H9 (cell line): Measurements from ENCODE around the gene VWDE. TPM values are rescaled to one million over a fixed set of nuclear protein-coding genes. Genes with fewer than 3 reads are reported as not detected.

Source experiments
- DNase-seq: peaks from one replicate; pipeline ENCODE4 v3.0.0-alpha.2; 2017
- H2AFZ ChIP-seq: one replicate; pipeline ENCODE4 v1.6.1; 2013; ENCODE audit warnings: mild to moderate bottlenecking, low read length, control low read depth, moderate library complexity
- H2AK5ac ChIP-seq: 2 replicates; pipeline ENCODE4 v1.6.1; 2013; ENCODE audit warnings: low read length, control low read depth, mixed read lengths; ENCODE audit not compliant: insufficient read length
- H2BK120ac ChIP-seq: one replicate; pipeline ENCODE4 v1.6.1; 2013; ENCODE audit warnings: low read depth, mild to moderate bottlenecking, low read length, control low read depth, inconsistent platforms; ENCODE audit not compliant: poor library complexity, severe bottlenecking
- H2BK12ac ChIP-seq: 2 replicates; pipeline ENCODE4 v1.6.1; 2013; ENCODE audit warnings: low read length, control low read depth, mixed read lengths, low read depth; ENCODE audit not compliant: insufficient read length
- H2BK15ac ChIP-seq: 2 replicates; pipeline ENCODE4 v1.6.1; 2013; ENCODE audit warnings: low read depth, low read length, control low read depth
- H2BK20ac ChIP-seq: one replicate; pipeline ENCODE4 v1.6.1; 2013; ENCODE audit warnings: low read depth, mild to moderate bottlenecking, low read length, control low read depth, inconsistent platforms; ENCODE audit not compliant: poor library complexity, severe bottlenecking
- H2BK5ac ChIP-seq: 2 replicates; pipeline ENCODE4 v1.6.1; 2013; ENCODE audit warnings: low read length, control low read depth, mixed read lengths; ENCODE audit not compliant: insufficient read length
- H3K14ac ChIP-seq: 2 replicates; pipeline ENCODE4 v1.6.1; 2013; ENCODE audit warnings: low read length, control low read depth; ENCODE audit not compliant: insufficient read depth
- H3K18ac ChIP-seq: 2 replicates; pipeline ENCODE4 v1.6.1; 2013; ENCODE audit warnings: low read depth, mild to moderate bottlenecking, mixed read lengths, low read length, control low read depth; ENCODE audit not compliant: insufficient read length
- H3K23ac ChIP-seq: 2 replicates; pipeline ENCODE4 v1.6.1; 2013; ENCODE audit warnings: low read length, control low read depth, mixed read lengths, low read depth; ENCODE audit not compliant: insufficient read length
- H3K23me2 ChIP-seq: 2 replicates; pipeline ENCODE4 v1.6.1; 2013; ENCODE audit warnings: low read depth, mild to moderate bottlenecking, mixed read lengths, low read length, control low read depth; ENCODE audit not compliant: insufficient read length, poor library complexity, severe bottlenecking
- H3K27ac ChIP-seq: 2 replicates; pipeline ENCODE4 v1.5.1; 2013; ENCODE audit warnings: low read length, control low read depth, mixed read lengths, low read depth; ENCODE audit not compliant: insufficient read length
- H3K27me3 ChIP-seq: 2 replicates; pipeline ENCODE4 v1.6.1; 2013; ENCODE audit warnings: low read length, control low read depth, inconsistent platforms; ENCODE audit not compliant: insufficient read depth
- H3K4ac ChIP-seq: 2 replicates; pipeline ENCODE4 v1.6.1; 2013; ENCODE audit warnings: low read depth, mild to moderate bottlenecking, control low read depth, inconsistent platforms, low read length, moderate library complexity
- H3K4me1 ChIP-seq: 2 replicates; pipeline ENCODE4 v1.6.1; 2013; ENCODE audit warnings: low read length, control low read depth, inconsistent platforms; ENCODE audit not compliant: insufficient read depth
- H3K4me2 ChIP-seq: 2 replicates; pipeline ENCODE4 v1.6.1; 2013; ENCODE audit warnings: low read length, control low read depth, mixed read lengths; ENCODE audit not compliant: insufficient read length, insufficient read depth
- H3K56ac ChIP-seq: 2 replicates; pipeline ENCODE4 v1.6.1; 2013; ENCODE audit warnings: low read depth, mild to moderate bottlenecking, mixed read lengths, low read length, control low read depth; ENCODE audit not compliant: insufficient read length
- H3K79me1 ChIP-seq: 2 replicates; pipeline ENCODE4 v1.6.1; 2013; ENCODE audit warnings: low read depth, mild to moderate bottlenecking, moderate library complexity, low read length, control low read depth, inconsistent platforms; ENCODE audit not compliant: insufficient read depth, poor library complexity, severe bottlenecking
- H3K79me2 ChIP-seq: 2 replicates; pipeline ENCODE4 v1.6.1; 2013; ENCODE audit warnings: low read length, control low read depth, inconsistent platforms; ENCODE audit not compliant: insufficient read depth
- H3K9ac ChIP-seq: 2 replicates; pipeline ENCODE4 v1.6.1; 2013; ENCODE audit warnings: low read length, control low read depth, mixed read lengths; ENCODE audit not compliant: insufficient read length; ENCODE audit errors: extremely low read depth
- H3K9me3 ChIP-seq: one replicate; pipeline ENCODE4 v1.6.1; 2013; ENCODE audit warnings: low read depth, low read length, inconsistent platforms; ENCODE audit not compliant: control insufficient read depth
- H3T11ph ChIP-seq: one replicate; pipeline ENCODE4 v1.6.1; 2013; ENCODE audit warnings: mild to moderate bottlenecking, low read length, control low read depth, inconsistent platforms
- H4K20me1 ChIP-seq: one replicate; pipeline ENCODE4 v1.6.1; 2013; ENCODE audit not compliant: control insufficient read depth, insufficient read length, insufficient read depth
- H4K5ac ChIP-seq: 2 replicates; pipeline ENCODE4 v1.6.1; 2013; ENCODE audit warnings: low read depth, mild to moderate bottlenecking, mixed read lengths, low read length, control low read depth; ENCODE audit not compliant: insufficient read length
- H4K8ac ChIP-seq: replicated peaks from 2 replicates; pipeline ENCODE4 v1.6.1; 2013; ENCODE audit warnings: low read length, control low read depth, mixed read lengths, low read depth; ENCODE audit not compliant: insufficient read length
- H4K91ac ChIP-seq: 2 replicates; pipeline ENCODE4 v1.6.1; 2013; ENCODE audit warnings: low read depth, mild to moderate bottlenecking, moderate library complexity, mixed read lengths, low read length, control low read depth; ENCODE audit not compliant: insufficient read length
- H3K27ac Mint-ChIP-seq, 3 experiments: 2 replicates in 2 of 3; 3 replicates in 1 of 3; pipeline ENCODE4 v1.8.0; 2020 to 2021; ENCODE audit warnings: mixed read lengths in 3 of 3, mild to moderate bottlenecking in 1 of 3, moderate library complexity in 1 of 3
- H3K27me3 Mint-ChIP-seq: 2 replicates; pipeline ENCODE4 v1.8.0; 2021; ENCODE audit warnings: low read depth, mild to moderate bottlenecking, moderate library complexity, mixed read lengths
- H3K36me3 Mint-ChIP-seq, 3 experiments: 2 replicates in 2 of 3; 3 replicates in 1 of 3; pipeline ENCODE4 v1.8.0; 2020 to 2021; ENCODE audit warnings: low read depth in 3 of 3, mixed read lengths in 3 of 3; ENCODE audit not compliant: insufficient read depth in 1 of 3
- H3K4me1 Mint-ChIP-seq, 2 experiments: 2 replicates each; pipeline ENCODE4 v1.8.0; 2020; ENCODE audit warnings: mixed read lengths in 2 of 2
- H3K4me3 Mint-ChIP-seq, 2 experiments: 2 replicates in 1 of 2; 3 replicates in 1 of 2; pipeline ENCODE4 v1.8.0; 2020 to 2021; ENCODE audit warnings: mild to moderate bottlenecking in 2 of 2, mixed read lengths in 2 of 2, moderate library complexity in 1 of 2
- H3K9me3 Mint-ChIP-seq, 2 experiments: 2 replicates in 1 of 2; 3 replicates in 1 of 2; pipeline ENCODE4 v1.8.0; 2020; ENCODE audit warnings: mild to moderate bottlenecking in 2 of 2, mixed read lengths in 2 of 2, moderate library complexity in 1 of 2
- CTCF ChIP-seq: fragments of 200-600 bp; sonication (generic); conservative IDR thresholded peaks from 3 replicates; pipeline ENCODE4 v1.8.0; 2021; ENCODE audit warnings: antibody characterized with exemption, mild to moderate bottlenecking
- whole genome bisulfite sequencing: extraction: QIAGEN DNeasy Blood & Tissue Kit; methylation state at CpG from one replicate; pipeline ENCODE4 v1.1.7; 2013; ENCODE audit warnings: missing lambda C conversion rate, low lambda C conversion rate, mixed read lengths; ENCODE audit not compliant: insufficient read length; ENCODE audit errors: extremely low coverage; 5-methylcytosine and 5-hydroxymethylcytosine counted together
- total RNA-seq: library from RNA; stranded (reverse); gene quantifications from 2 replicates; pipeline ENCODE4 v1.2.1, GENCODE V29; 2021

Gene VWDE
- total RNA-seq, 1 experiment from 2014 or later, result 18.1 TPM

- H3K4ac ChIP-seq, result no peak overlapping the region
- H3K18ac ChIP-seq, result no peak overlapping the region
- H3K79me1 ChIP-seq, result no peaks in the 10 kb centered on the region
- Mint-ChIP-seq H3K27ac (no peak overlapping the region; a peak in 1 of 7 replicates), H3K4me1 (no peaks in the 10 kb centered on the region), H3K4me3 (no peak overlapping the region), H3K9me3 (peaks cover 13 to 18% of the 10 kb centered on the region in 2 experiments), H3K27me3 (no peaks in the 10 kb centered on the region), H3K36me3 (peaks cover 3 to 21% (median 13%) of the 10 kb centered on the region in 3 experiments)
- no peak overlapping the region for H4K8ac ChIP-seq
- H3K14ac ChIP-seq, result no peak overlapping the region
- H4K5ac ChIP-seq, result no peak overlapping the region
- H3K9ac ChIP-seq, result no peak overlapping the region
- no peak for DNase-seq
- H2BK20ac ChIP-seq, result no peak overlapping the region
- no peak overlapping the region for H2BK15ac ChIP-seq
- H3T11ph ChIP-seq, result no peak overlapping the region
- no peak overlapping the region for H3K27ac ChIP-seq
- no peak overlapping the region for H3K4me2 ChIP-seq
- TF ChIP-seq CTCF, result no peak
- H3K23me2 ChIP-seq, result no peaks in the 10 kb centered on the region
- no peaks in the 10 kb centered on the region for H4K20me1 ChIP-seq
- H3K27me3 ChIP-seq, result no peaks in the 10 kb centered on the region; the same call in 1 of the 2 replicates
- H3K4me1 ChIP-seq, result no peaks in the 10 kb centered on the region
- H3K9me3 ChIP-seq, result peaks cover 10% of the 10 kb centered on the region
- H2BK5ac ChIP-seq, result no peak overlapping the region
- no peak overlapping the region for H2BK12ac ChIP-seq
- no peak overlapping the region for H2AK5ac ChIP-seq
- H2AFZ ChIP-seq, result no peak overlapping the region
- H4K91ac ChIP-seq, result no peak overlapping the region
- H3K56ac ChIP-seq, result no peak overlapping the region
- no peak overlapping the region for H2BK120ac ChIP-seq
- no CpG with 5 or more reads among the region's 6 CpGs for WGBS
- no peak overlapping the region for H3K23ac ChIP-seq
- no peaks in the 10 kb centered on the region; the same call in 1 of the 2 replicates for H3K79me2 ChIP-seq
These were observed 113.7 kb downstream of the VWDE start for GRCh38 chr7:12289996-12290395.
